ENCODE results near the gene QSOX1.

Gene QSOX1

GRCh38 chr1:180181048-180181447 is 26.4 kb downstream of the QSOX1 start:
- no CpG with 5 or more reads among the region's 7 CpGs for WGBS (ENCODE audit: insufficient coverage, insufficient read length)
- Histone ChIP-seq H3K27ac (ENCODE audit: low read length) (no peak overlapping the region), H3K4me1 (ENCODE audit: control insufficient read depth, insufficient read depth, low read length) (no peaks in the 10 kb centered on the region), H3K27me3 (ENCODE audit: control insufficient read depth, insufficient read depth, low read length) (no peaks in the 10 kb centered on the region), H3K36me3 (ENCODE audit: control insufficient read depth, insufficient read depth, low read length) (peaks cover 1% of the 10 kb centered on the region), H3K4me3 (ENCODE audit: low read length) (no peak overlapping the region), H3K9me3 (ENCODE audit: control insufficient read depth, insufficient read depth, low read length) (no peaks in the 10 kb centered on the region)
- DNase-seq (ENCODE audit: low read depth, low spot score): no peak

GRCh38 chr1:180181996-180182642 is 27.4 kb downstream of the QSOX1 start:
- Histone ChIP-seq H3K36me3 (ENCODE audit: control insufficient read depth, insufficient read depth, low read length) (peaks cover 4% of the 10 kb centered on the region), H3K4me1 (ENCODE audit: control insufficient read depth, insufficient read depth, low read length) (no peaks in the 10 kb centered on the region), H3K4me3 (ENCODE audit: low read length) (no peak overlapping the region), H3K9me3 (ENCODE audit: control insufficient read depth, insufficient read depth, low read length) (no peaks in the 10 kb centered on the region), H3K27ac (ENCODE audit: low read length) (no peak overlapping the region), H3K27me3 (ENCODE audit: control insufficient read depth, insufficient read depth, low read length) (no peaks in the 10 kb centered on the region)
- no CpG with 5 or more reads among the region's 23 CpGs for WGBS (ENCODE audit: insufficient coverage, insufficient read length)
- no peak for DNase-seq (ENCODE audit: low read depth, low spot score)

GRCh38 chr1:180182643-180183311 is 28.1 kb downstream of the QSOX1 start:
- peaks cover 4% of the 10 kb centered on the region for H3K36me3 ChIP-seq (ENCODE audit: control insufficient read depth, insufficient read depth, low read length)
- no CpG with 5 or more reads among the region's 22 CpGs for WGBS (ENCODE audit: insufficient coverage, insufficient read length)
- no peak overlapping the region for H3K4me3 ChIP-seq (ENCODE audit: low read length)
- no peak overlapping the region for H3K27ac ChIP-seq (ENCODE audit: low read length)
- H3K4me1 ChIP-seq (ENCODE audit: control insufficient read depth, insufficient read depth, low read length): no peaks in the 10 kb centered on the region
- DNase-seq (ENCODE audit: low read depth, low spot score): no peak
- H3K27me3 ChIP-seq (ENCODE audit: control insufficient read depth, insufficient read depth, low read length): no peaks in the 10 kb centered on the region
- no peaks in the 10 kb centered on the region for H3K9me3 ChIP-seq (ENCODE audit: control insufficient read depth, insufficient read depth, low read length)

- no CpG with 5 or more reads among the region's 10 CpGs for WGBS (ENCODE audit: insufficient coverage, insufficient read length)
These were observed 28.8 kb downstream of the QSOX1 start for GRCh38 chr1:180183426-180183825.

GRCh38 chr1:180184041-180184440 is 29.4 kb downstream of the QSOX1 start:
- DNase-seq (ENCODE audit: low read depth, low spot score): no peak
- no peak overlapping the region for H3K4me3 ChIP-seq (ENCODE audit: low read length)
- no CpG with 5 or more reads among the region's 9 CpGs for WGBS (ENCODE audit: insufficient coverage, insufficient read length)
- H3K27ac ChIP-seq (ENCODE audit: low read length): no peak overlapping the region
- no peaks in the 10 kb centered on the region for H3K9me3 ChIP-seq (ENCODE audit: control insufficient read depth, insufficient read depth, low read length)
- H3K36me3 ChIP-seq (ENCODE audit: control insufficient read depth, insufficient read depth, low read length): peaks cover 4% of the 10 kb centered on the region
- H3K4me1 ChIP-seq (ENCODE audit: control insufficient read depth, insufficient read depth, low read length): no peaks in the 10 kb centered on the region
- H3K27me3 ChIP-seq (ENCODE audit: control insufficient read depth, insufficient read depth, low read length): no peaks in the 10 kb centered on the region

More at GRCh38 chr1:180183426-180183825, 28.8 kb downstream of the QSOX1 start:
- H3K27me3 ChIP-seq (ENCODE audit: control insufficient read depth, insufficient read depth, low read length): no peaks in the 10 kb centered on the region
- no peak overlapping the region for H3K4me3 ChIP-seq (ENCODE audit: low read length)
- no peaks in the 10 kb centered on the region for H3K4me1 ChIP-seq (ENCODE audit: control insufficient read depth, insufficient read depth, low read length)
- peaks cover 4% of the 10 kb centered on the region for H3K36me3 ChIP-seq (ENCODE audit: control insufficient read depth, insufficient read depth, low read length)
- H3K9me3 ChIP-seq (ENCODE audit: control insufficient read depth, insufficient read depth, low read length): no peaks in the 10 kb centered on the region
- no peak overlapping the region for H3K27ac ChIP-seq (ENCODE audit: low read length)
- DNase-seq (ENCODE audit: low read depth, low spot score): no peak

GRCh38 chr1:180185281-180185680 is 30.6 kb downstream of the QSOX1 start:
- Histone ChIP-seq H3K27me3 (ENCODE audit: control insufficient read depth, insufficient read depth, low read length) (no peaks in the 10 kb centered on the region), H3K4me1 (ENCODE audit: control insufficient read depth, insufficient read depth, low read length) (no peaks in the 10 kb centered on the region), H3K4me3 (ENCODE audit: low read length) (no peak overlapping the region), H3K36me3 (ENCODE audit: control insufficient read depth, insufficient read depth, low read length) (peaks cover 5% of the 10 kb centered on the region), H3K27ac (ENCODE audit: low read length) (no peak overlapping the region), H3K9me3 (ENCODE audit: control insufficient read depth, insufficient read depth, low read length) (no peaks in the 10 kb centered on the region)
- no CpG with 5 or more reads among the region's 5 CpGs for WGBS (ENCODE audit: insufficient coverage, insufficient read length)
- no peak for DNase-seq (ENCODE audit: low read depth, low spot score)

GRCh38 chr1:180185971-180186645 is 31.4 kb downstream of the QSOX1 start:
- Histone ChIP-seq H3K36me3 (ENCODE audit: control insufficient read depth, insufficient read depth, low read length) (peaks cover 11% of the 10 kb centered on the region), H3K4me3 (ENCODE audit: low read length) (no peak overlapping the region), H3K4me1 (ENCODE audit: control insufficient read depth, insufficient read depth, low read length) (no peaks in the 10 kb centered on the region), H3K9me3 (ENCODE audit: control insufficient read depth, insufficient read depth, low read length) (no peaks in the 10 kb centered on the region), H3K27ac (ENCODE audit: low read length) (no peak overlapping the region), H3K27me3 (ENCODE audit: control insufficient read depth, insufficient read depth, low read length) (no peaks in the 10 kb centered on the region)
- WGBS (ENCODE audit: insufficient coverage, insufficient read length): no CpG with 5 or more reads among the region's 9 CpGs
- no peak for DNase-seq (ENCODE audit: low read depth, low spot score)

GRCh38 chr1:180186831-180187230 is 32.2 kb downstream of the QSOX1 start:
- Histone ChIP-seq H3K4me3 (ENCODE audit: low read length) (no peak overlapping the region), H3K27me3 (ENCODE audit: control insufficient read depth, insufficient read depth, low read length) (no peaks in the 10 kb centered on the region), H3K27ac (ENCODE audit: low read length) (no peak overlapping the region), H3K36me3 (ENCODE audit: control insufficient read depth, insufficient read depth, low read length) (peaks cover 14% of the 10 kb centered on the region), H3K4me1 (ENCODE audit: control insufficient read depth, insufficient read depth, low read length) (no peaks in the 10 kb centered on the region), H3K9me3 (ENCODE audit: control insufficient read depth, insufficient read depth, low read length) (no peaks in the 10 kb centered on the region)
- no peak for DNase-seq (ENCODE audit: low read depth, low spot score)
- no CpG with 5 or more reads among the region's 8 CpGs for WGBS (ENCODE audit: insufficient coverage, insufficient read length)

GRCh38 chr1:180187626-180188025 is 33.0 kb downstream of the QSOX1 start:
- peaks cover 16% of the 10 kb centered on the region for H3K36me3 ChIP-seq (ENCODE audit: control insufficient read depth, insufficient read depth, low read length)
- no peak overlapping the region for H3K4me3 ChIP-seq (ENCODE audit: low read length)
- H3K27me3 ChIP-seq (ENCODE audit: control insufficient read depth, insufficient read depth, low read length): no peaks in the 10 kb centered on the region
- H3K4me1 ChIP-seq (ENCODE audit: control insufficient read depth, insufficient read depth, low read length): no peaks in the 10 kb centered on the region
- no peak overlapping the region for H3K27ac ChIP-seq (ENCODE audit: low read length)
- no peak for DNase-seq (ENCODE audit: low read depth, low spot score)
- WGBS (ENCODE audit: insufficient coverage, insufficient read length): no CpG with 5 or more reads among the region's 5 CpGs
- H3K9me3 ChIP-seq (ENCODE audit: control insufficient read depth, insufficient read depth, low read length): no peaks in the 10 kb centered on the region

GRCh38 chr1:180188091-180188506 is 33.4 kb downstream of the QSOX1 start:
- no CpG with 5 or more reads among the region's 8 CpGs for WGBS (ENCODE audit: insufficient coverage, insufficient read length)

More at GRCh38 chr1:180188091-180188506, 33.4 kb downstream of the QSOX1 start:
- H3K36me3 ChIP-seq (ENCODE audit: control insufficient read depth, insufficient read depth, low read length): peaks cover 16% of the 10 kb centered on the region
- no peaks in the 10 kb centered on the region for H3K4me1 ChIP-seq (ENCODE audit: control insufficient read depth, insufficient read depth, low read length)
- no peak overlapping the region for H3K27ac ChIP-seq (ENCODE audit: low read length)
- no peaks in the 10 kb centered on the region for H3K9me3 ChIP-seq (ENCODE audit: control insufficient read depth, insufficient read depth, low read length)
- DNase-seq (ENCODE audit: low read depth, low spot score): peak; percentile 43
- H3K27me3 ChIP-seq (ENCODE audit: control insufficient read depth, insufficient read depth, low read length): no peaks in the 10 kb centered on the region
- H3K4me3 ChIP-seq (ENCODE audit: low read length): no peak overlapping the region
